Stomach (tissue), 4 donors: ENCODE data around the gene TTN.

Experiments used
- EP300 ChIP-seq: sonication (generic); formaldehyde crosslinking; IDR thresholded peaks from one replicate; pipeline ENCODE4 v1.6.1; 2017; ENCODE audit warnings: antibody characterized with exemption
- POLR2A ChIP-seq, 4 donors: fragments of 450-650 bp; IDR thresholded peaks; one replicate each; pipeline ENCODE4 v1.6.1; 2016; ENCODE audit warnings: antibody characterized with exemption in 4 of 4, control low read depth in 2 of 4, mild to moderate bottlenecking in 1 of 4, moderate library complexity in 1 of 4
- POLR2AphosphoS5 ChIP-seq, 3 donors: sonication (generic); formaldehyde crosslinking; IDR thresholded peaks; one replicate each; pipeline ENCODE4 v1.6.1; 2016; ENCODE audit warnings: antibody characterized with exemption in 3 of 3
- TF ChIP-seq, protein P1 (sequence below), 7 experiments: fragments of 450-650 bp in 4 of 7; fragments of 200-600 bp in 3 of 7; sonication (generic) in 3 of 7; IDR thresholded peaks; one replicate each; pipeline ENCODE4 v1.5.1; 2016 to 2019; ENCODE audit warnings: antibody characterized with exemption in 7 of 7, control low read depth in 2 of 7, mild to moderate bottlenecking in 1 of 7

DNA sequence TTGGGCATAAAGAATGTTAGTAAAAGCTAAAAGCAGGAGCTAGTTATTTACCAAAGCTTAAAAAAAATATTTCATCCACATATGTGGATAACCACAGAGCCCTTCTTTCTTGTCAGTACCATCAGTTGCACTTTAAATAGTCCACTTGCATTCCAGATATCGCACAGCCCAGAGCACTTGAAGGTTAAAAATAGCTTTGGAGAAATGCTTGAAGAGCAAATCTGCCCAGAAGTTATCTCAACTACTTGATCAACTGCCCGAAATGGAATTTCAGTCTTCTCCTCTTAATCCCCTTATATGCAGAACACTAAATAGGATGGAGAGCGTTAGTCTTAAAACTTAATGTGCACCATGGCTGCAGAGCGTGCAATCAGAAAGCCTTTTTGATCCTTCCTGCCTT is 178.6 kb downstream of the TTN start:
- TF ChIP-seq, protein P1, sequence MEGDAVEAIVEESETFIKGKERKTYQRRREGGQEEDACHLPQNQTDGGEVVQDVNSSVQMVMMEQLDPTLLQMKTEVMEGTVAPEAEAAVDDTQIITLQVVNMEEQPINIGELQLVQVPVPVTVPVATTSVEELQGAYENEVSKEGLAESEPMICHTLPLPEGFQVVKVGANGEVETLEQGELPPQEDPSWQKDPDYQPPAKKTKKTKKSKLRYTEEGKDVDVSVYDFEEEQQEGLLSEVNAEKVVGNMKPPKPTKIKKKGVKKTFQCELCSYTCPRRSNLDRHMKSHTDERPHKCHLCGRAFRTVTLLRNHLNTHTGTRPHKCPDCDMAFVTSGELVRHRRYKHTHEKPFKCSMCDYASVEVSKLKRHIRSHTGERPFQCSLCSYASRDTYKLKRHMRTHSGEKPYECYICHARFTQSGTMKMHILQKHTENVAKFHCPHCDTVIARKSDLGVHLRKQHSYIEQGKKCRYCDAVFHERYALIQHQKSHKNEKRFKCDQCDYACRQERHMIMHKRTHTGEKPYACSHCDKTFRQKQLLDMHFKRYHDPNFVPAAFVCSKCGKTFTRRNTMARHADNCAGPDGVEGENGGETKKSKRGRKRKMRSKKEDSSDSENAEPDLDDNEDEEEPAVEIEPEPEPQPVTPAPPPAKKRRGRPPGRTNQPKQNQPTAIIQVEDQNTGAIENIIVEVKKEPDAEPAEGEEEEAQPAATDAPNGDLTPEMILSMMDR (IDR thresholded peaks at IDR 0.05), result no peak
- TF ChIP-seq POLR2A (IDR thresholded peaks at IDR 0.05), result no peak
- TF ChIP-seq POLR2AphosphoS5 (IDR thresholded peaks at IDR 0.05), result no peak
- no peak for TF ChIP-seq EP300
